HG03159 (cell line): ENCODE results near the gene PHKG2.
A peak's percentile ranks its signal among the peaks of the same experiment; 100 is the strongest.

Experiments
- ATAC-seq: cut with Tn5 transposase; IDR thresholded peaks from one replicate; pipeline ENCODE4 v1.9.1; 2021; ENCODE audit warnings: mild to moderate bottlenecking, moderate library complexity; ENCODE audit not compliant: unreplicated experiment

PHKG2 gene

GRCh38 chr16:30755955-30756780 is 7.9 kb downstream of the PHKG2 start:
- no peak for ATAC-seq

GRCh38 chr16:30756781-30757100 is 8.5 kb downstream of the PHKG2 start:
- no peak for ATAC-seq

GRCh38 chr16:30757316-30757715 is 9.1 kb downstream of the PHKG2 start:
- ATAC-seq, result no peak

DNA sequence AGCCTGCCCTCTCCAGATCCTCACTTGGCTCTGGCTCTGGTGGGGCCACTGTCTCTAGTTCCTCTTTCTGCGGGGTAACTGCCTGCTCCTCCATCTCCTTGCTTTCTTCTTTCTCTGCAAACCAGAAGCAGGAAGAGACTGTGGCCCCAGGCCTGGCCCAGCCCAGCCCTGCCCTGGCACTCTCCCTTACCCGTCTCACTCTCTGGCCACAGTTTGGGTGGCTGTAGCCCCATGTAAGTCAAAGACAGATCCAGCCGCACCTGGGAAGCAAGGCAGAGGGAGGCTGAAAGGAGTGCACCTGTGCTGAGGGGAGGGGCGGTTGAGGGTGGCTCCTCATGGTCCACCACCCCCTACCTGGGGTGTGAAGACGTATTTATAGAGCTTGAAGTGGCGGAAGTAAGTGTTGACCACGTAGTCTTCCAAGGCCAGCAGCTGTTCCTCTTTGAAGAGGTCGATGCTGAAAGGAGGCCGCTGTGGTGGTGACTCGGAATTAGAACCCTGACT is 10.8 kb downstream of the PHKG2 start:
- ATAC-seq, result no peak

DNA sequence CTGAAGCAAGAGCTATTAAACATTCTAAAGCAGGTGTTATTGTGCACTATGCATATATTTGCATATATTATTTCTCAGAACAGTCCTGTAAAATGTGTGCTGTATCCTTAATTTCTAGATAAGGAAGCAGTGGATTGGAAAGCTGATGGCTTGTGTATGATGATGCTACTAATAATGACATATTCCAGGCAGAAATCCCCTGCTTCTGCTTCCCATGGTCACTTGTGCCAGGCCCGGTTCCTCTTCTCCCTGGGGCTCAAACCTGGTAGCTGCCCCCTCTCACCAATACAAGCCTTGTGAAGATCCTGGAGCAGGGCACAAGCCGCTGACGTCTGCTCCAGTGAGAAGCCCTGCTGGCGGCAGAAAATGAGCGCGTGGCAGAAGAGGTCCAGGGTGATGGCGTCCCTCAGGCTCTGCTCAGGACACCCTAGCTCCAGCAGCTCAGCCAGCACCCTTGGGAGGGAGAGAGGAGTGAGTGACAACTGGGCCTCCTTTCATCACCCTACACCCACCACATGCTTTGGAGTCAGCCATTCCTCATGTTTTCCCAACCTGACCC is 11.9 kb downstream of the PHKG2 start:
- ATAC-seq, result no peak

- ATAC-seq, result no peak
Measured at GRCh38 chr16:30760577-30761426, 12.6 kb downstream of the PHKG2 start.

DNA sequence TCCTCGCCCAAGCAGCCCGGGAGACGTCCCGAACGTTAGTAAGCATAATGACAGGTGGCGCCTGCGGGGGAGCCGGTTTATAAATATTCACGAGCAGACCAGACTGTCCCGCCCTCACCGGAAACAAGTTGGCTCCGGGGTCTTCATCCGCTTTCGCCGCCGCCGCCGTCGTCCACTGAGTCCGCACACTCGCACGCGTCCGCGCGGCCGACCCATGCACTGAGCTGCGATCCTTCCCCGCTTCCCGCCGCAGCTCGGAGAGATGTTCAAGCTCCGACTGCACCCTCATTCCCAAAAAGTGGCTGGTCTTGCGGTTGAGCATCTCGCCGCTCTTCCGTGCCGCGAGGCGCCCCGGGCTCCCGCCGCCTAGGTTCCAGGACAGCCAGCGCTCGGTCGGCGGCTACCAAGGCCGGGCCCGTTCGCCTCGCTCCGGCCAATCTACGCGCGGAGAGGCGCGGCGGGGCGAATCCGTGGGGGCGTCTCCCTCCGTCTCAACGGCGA is 13.3 kb downstream of the PHKG2 start:
- ATAC-seq, result peak; percentile 33

- ATAC-seq, result peak; percentile 84
Measured at GRCh38 chr16:30761928-30762902, 14.0 kb downstream of the PHKG2 start, which contains the start of the genes CFAP119 and RNF40. TSS of gene CFAP119 (minus strand) at chr16:30762062. CDS start at chr16:30761748, 314 bp downstream. TSS of gene RNF40 (plus strand) at chr16:30762322. CDS start at chr16:30762546, 224 bp downstream.

GRCh38 chr16:30762991-30763725 is 14.9 kb downstream of the PHKG2 start:
- no peak for ATAC-seq

- ATAC-seq, result no peak
Measured at GRCh38 chr16:30764086-30764485, 15.9 kb downstream of the PHKG2 start.

GRCh38 chr16:30764816-30765465 is 16.7 kb downstream of the PHKG2 start:
- no peak for ATAC-seq

DNA sequence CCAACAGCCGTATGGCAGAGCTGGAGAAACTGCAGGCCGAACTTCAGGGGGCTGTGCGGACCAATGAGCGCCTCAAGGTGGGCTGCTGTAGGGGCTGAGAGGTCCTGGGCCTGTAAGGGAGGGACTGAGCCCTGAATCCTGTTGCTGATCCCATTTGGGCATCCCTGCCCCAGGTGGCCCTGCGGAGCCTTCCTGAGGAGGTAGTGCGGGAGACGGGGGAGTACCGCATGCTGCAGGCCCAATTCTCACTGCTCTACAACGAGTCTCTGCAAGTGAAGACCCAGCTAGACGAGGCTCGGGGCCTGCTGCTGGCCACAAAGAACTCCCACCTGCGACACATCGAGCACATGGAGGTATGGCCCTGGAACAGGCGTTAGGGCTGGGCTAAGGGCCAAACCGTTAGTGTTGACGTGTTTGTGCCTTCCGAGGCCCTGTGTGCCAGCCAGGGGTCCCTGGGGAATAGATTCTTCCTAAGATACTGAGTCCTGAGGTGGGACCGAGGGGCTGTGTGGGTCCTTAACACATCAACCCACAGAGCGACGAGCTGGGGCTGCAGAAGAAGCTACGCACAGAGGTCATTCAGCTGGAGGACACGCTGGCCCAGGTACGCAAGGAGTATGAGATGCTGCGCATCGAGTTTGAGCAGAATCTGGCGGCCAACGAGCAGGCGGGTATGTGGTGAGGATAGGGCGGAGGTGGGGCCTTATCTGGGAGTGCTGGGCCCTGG is 18.1 kb downstream of the PHKG2 start:
- ATAC-seq, result no peak

GRCh38 chr16:30766933-30767284 is 18.7 kb downstream of the PHKG2 start:
- ATAC-seq, result no peak

GRCh38 chr16:30767767-30768465 is 19.7 kb downstream of the PHKG2 start:
- ATAC-seq, result no peak

- no peak for ATAC-seq
Measured at GRCh38 chr16:30768583-30769181, 20.5 kb downstream of the PHKG2 start.

- no peak for ATAC-seq
Measured at GRCh38 chr16:30769379-30770089, 21.3 kb downstream of the PHKG2 start.

- ATAC-seq, result no peak
Measured at GRCh38 chr16:30771726-30772125, 23.5 kb downstream of the PHKG2 start.
